GM19043 (cell line): ENCODE data around the gene ZNF839.
"Not testable (repeated sequence)": the region's sequence is repeated elsewhere in the genome, so short reads cannot be mapped to it uniquely, and the experiment has no call there.

ENCODE experiments used
- ATAC-seq: cut with Tn5 transposase; IDR thresholded peaks from one replicate; pipeline ENCODE4 v1.9.1; 2021; ENCODE audit warnings: low read depth; ENCODE audit not compliant: unreplicated experiment

ZNF839 gene

GRCh38 chr14:102333795-102334705 is 14.5 kb downstream of the ZNF839 start:
- no peak for ATAC-seq

- ATAC-seq: no peak
These were observed 15.6 kb downstream of the ZNF839 start for GRCh38 chr14:102335163-102335562.

- ATAC-seq: no peak
These were observed 19.2 kb downstream of the ZNF839 start for GRCh38 chr14:102338724-102339123.

GRCh38 chr14:102341566-102341965 is 22.0 kb downstream of the ZNF839 start:
- no peak for ATAC-seq

GRCh38 chr14:102342238-102342637 is 22.7 kb downstream of the ZNF839 start:
- no peak for ATAC-seq

- no peak for ATAC-seq
These were observed 24.5 kb downstream of the ZNF839 start for GRCh38 chr14:102344084-102344483.

GRCh38 chr14:102344485-102344884 is 24.9 kb downstream of the ZNF839 start:
- ATAC-seq: no peak

- ATAC-seq: no peak
These were observed 25.7 kb downstream of the ZNF839 start for GRCh38 chr14:102345232-102345631.

GRCh38 chr14:102346645-102347044 is 27.1 kb downstream of the ZNF839 start:
- no peak for ATAC-seq

GRCh38 chr14:102348376-102348775 is 28.8 kb downstream of the ZNF839 start:
- ATAC-seq: no peak

- no peak for ATAC-seq
These were observed 31.5 kb downstream of the ZNF839 start for GRCh38 chr14:102351023-102351422.

GRCh38 chr14:102351593-102351992 is 32.0 kb downstream of the ZNF839 start:
- not testable (repeated sequence) for ATAC-seq

GRCh38 chr14:102352213-102352612 is 32.7 kb downstream of the ZNF839 start:
- ATAC-seq: no peak

- no peak for ATAC-seq
These were observed 33.6 kb downstream of the ZNF839 start for GRCh38 chr14:102353126-102353619.

- ATAC-seq: no peak
These were observed 36.7 kb downstream of the ZNF839 start for GRCh38 chr14:102356280-102356679.

GRCh38 chr14:102359341-102359740 is 39.8 kb downstream of the ZNF839 start:
- ATAC-seq: no peak

GRCh38 chr14:102360388-102360787 is 40.8 kb downstream of the ZNF839 start:
- ATAC-seq: no peak

- ATAC-seq: no peak
These were observed 42.5 kb downstream of the ZNF839 start for GRCh38 chr14:102362084-102362483.

- peak; percentile 92 for ATAC-seq
These were observed 43.1 kb downstream of the ZNF839 start, which contains the start of the genes CINP and TECPR2 for GRCh38 chr14:102362545-102363181. Gene CINP (minus strand): TSS chr14:102362890. CDS start chr14:102362851, 39 bp downstream. Gene TECPR2 (plus strand): TSS chr14:102362941. CDS start chr14:102376722, 13,781 bp downstream.

GRCh38 chr14:102363182-102363943 is 43.8 kb downstream of the ZNF839 start:
- ATAC-seq: no peak
